Measurements from ENCODE around the gene MALSU1.

The MALSU1 gene

DNA sequence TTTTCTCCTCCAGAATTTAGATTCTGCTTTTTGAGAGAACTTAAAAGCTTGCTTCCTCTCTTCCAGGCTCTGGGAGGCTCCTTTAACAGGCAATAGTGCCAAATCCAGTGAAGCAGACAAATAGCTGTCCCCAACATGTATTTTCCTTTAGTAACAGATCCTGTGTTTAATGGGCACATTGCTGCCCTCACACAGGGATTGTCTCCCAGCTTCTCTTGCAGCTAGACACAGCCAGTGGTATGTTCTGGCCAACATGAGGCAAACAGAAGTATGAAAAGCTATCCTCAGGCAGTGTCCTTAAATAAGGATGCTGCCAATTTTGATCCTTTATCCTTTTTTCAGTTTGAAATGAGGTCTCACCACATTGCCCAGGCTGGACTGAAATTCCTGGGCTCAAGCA, 38.2 kb downstream of the MALSU1 start:
- Histone ChIP-seq H3K4me3 (ENCODE audit: low read length) (no peak overlapping the region), H3F3A (ENCODE audit: control insufficient read depth, insufficient read depth) (peaks cover 5% of the 10 kb centered on the region; the same call in 1 of the 2 replicates), H3K4me2 (ENCODE audit: low read length) (no peak overlapping the region), H3K27me3 (ENCODE audit: control insufficient read depth, low read length) (no peaks in the 10 kb centered on the region), H3K79me2 (ENCODE audit: control insufficient read depth, low read length) (no peaks in the 10 kb centered on the region), H3K4me1 (ENCODE audit: control insufficient read depth, low read length) (no peaks in the 10 kb centered on the region), H3K27ac (ENCODE audit: low read depth, low read length) (no peak overlapping the region), H3K36me3 (ENCODE audit: control insufficient read depth, low read length) (peaks cover 94% of the 10 kb centered on the region), H3K9me3 (ENCODE audit: control insufficient read depth, insufficient read depth, low read length) (no peaks in the 10 kb centered on the region), H4K20me1 (ENCODE audit: control insufficient read depth, insufficient read depth, low read depth, low read length) (0 out of 2 replicates have a peak, but pooled peaks cover 6% of the 10 kb centered on the region), H3K9me2 (replicated peaks; ENCODE audit: control insufficient read depth, low read length) (no peaks in the 10 kb centered on the region)
- no peak for TF ChIP-seq EZH2phosphoT487 (IDR thresholded peaks at IDR 0.05; ENCODE audit: borderline replicate concordance, low read length)

- Histone ChIP-seq H3K4me3 (ENCODE audit: low read length) (no peak overlapping the region), H3K9me3 (ENCODE audit: control insufficient read depth, insufficient read depth, low read length) (no peaks in the 10 kb centered on the region), H3K36me3 (ENCODE audit: control insufficient read depth, low read length) (peaks cover 94% of the 10 kb centered on the region), H4K20me1 (ENCODE audit: control insufficient read depth, insufficient read depth, low read depth, low read length) (0 out of 2 replicates have a peak, but pooled peaks cover 6% of the 10 kb centered on the region), H3K27me3 (ENCODE audit: control insufficient read depth, low read length) (no peaks in the 10 kb centered on the region), H3K9me2 (replicated peaks; ENCODE audit: control insufficient read depth, low read length) (no peaks in the 10 kb centered on the region), H3K27ac (ENCODE audit: low read depth, low read length) (no peak overlapping the region), H3F3A (ENCODE audit: control insufficient read depth, insufficient read depth) (peaks cover 4% of the 10 kb centered on the region; the same call in 1 of the 2 replicates), H3K79me2 (ENCODE audit: control insufficient read depth, low read length) (no peaks in the 10 kb centered on the region), H3K4me1 (ENCODE audit: control insufficient read depth, low read length) (no peaks in the 10 kb centered on the region), H3K4me2 (ENCODE audit: low read length) (no peak overlapping the region)
- TF ChIP-seq EZH2phosphoT487 (IDR thresholded peaks at IDR 0.05; ENCODE audit: borderline replicate concordance, low read length) = no peak
- TF ChIP-seq CTCF (IDR thresholded peaks at IDR 0.05; ENCODE audit: low read depth, low read length, poor library complexity, severe bottlenecking) = no peak
Observed at GRCh38 chr7:23338439-23338838, 39.3 kb downstream of the MALSU1 start.

- H3K9me3 ChIP-seq (ENCODE audit: control insufficient read depth, insufficient read depth, low read length) = no peaks in the 10 kb centered on the region
- H3K4me2 ChIP-seq (ENCODE audit: low read length) = no peak overlapping the region
- no peaks in the 10 kb centered on the region for H3K27me3 ChIP-seq (ENCODE audit: control insufficient read depth, low read length)
- H3F3A ChIP-seq (ENCODE audit: control insufficient read depth, insufficient read depth) = no peaks in the 10 kb centered on the region; the same call in 1 of the 2 replicates
- 0 out of 2 replicates have a peak, but pooled peaks cover 6% of the 10 kb centered on the region for H4K20me1 ChIP-seq (ENCODE audit: control insufficient read depth, insufficient read depth, low read depth, low read length)
- no peak for TF ChIP-seq CTCF (IDR thresholded peaks at IDR 0.05; ENCODE audit: low read depth, low read length, poor library complexity, severe bottlenecking)
- no peak for TF ChIP-seq EZH2phosphoT487 (IDR thresholded peaks at IDR 0.05; ENCODE audit: borderline replicate concordance, low read length)
- no peaks in the 10 kb centered on the region for H3K79me2 ChIP-seq (ENCODE audit: control insufficient read depth, low read length)
- H3K9me2 ChIP-seq (replicated peaks; ENCODE audit: control insufficient read depth, low read length) = no peaks in the 10 kb centered on the region
- no peak overlapping the region for H3K27ac ChIP-seq (ENCODE audit: low read depth, low read length)
- peaks cover 94% of the 10 kb centered on the region for H3K36me3 ChIP-seq (ENCODE audit: control insufficient read depth, low read length)
- H3K4me1 ChIP-seq (ENCODE audit: control insufficient read depth, low read length) = no peaks in the 10 kb centered on the region
- H3K4me3 ChIP-seq (ENCODE audit: low read length) = no peak overlapping the region
Observed at GRCh38 chr7:23338863-23339262, 39.7 kb downstream of the MALSU1 start.

- H3F3A ChIP-seq (ENCODE audit: control insufficient read depth, insufficient read depth) = peaks cover 1% of the 10 kb centered on the region
- H3K4me1 ChIP-seq (ENCODE audit: control insufficient read depth, low read length) = peaks cover 8% of the 10 kb centered on the region
- TF ChIP-seq CTCF (IDR thresholded peaks at IDR 0.05; ENCODE audit: low read depth, low read length, poor library complexity, severe bottlenecking) = no peak
- TF ChIP-seq EZH2phosphoT487 (IDR thresholded peaks at IDR 0.05; ENCODE audit: borderline replicate concordance, low read length) = no peak
- 0 out of 2 replicates have a peak, but pooled peaks cover 6% of the 10 kb centered on the region for H4K20me1 ChIP-seq (ENCODE audit: control insufficient read depth, insufficient read depth, low read depth, low read length)
- no peak overlapping the region for H3K4me3 ChIP-seq (ENCODE audit: low read length)
- H3K4me2 ChIP-seq (ENCODE audit: low read length) = no peak overlapping the region
- H3K9me3 ChIP-seq (ENCODE audit: control insufficient read depth, insufficient read depth, low read length) = no peaks in the 10 kb centered on the region
- no peaks in the 10 kb centered on the region for H3K27me3 ChIP-seq (ENCODE audit: control insufficient read depth, low read length)
- no peak overlapping the region for H3K27ac ChIP-seq (ENCODE audit: low read depth, low read length)
- peaks cover 93% of the 10 kb centered on the region for H3K36me3 ChIP-seq (ENCODE audit: control insufficient read depth, low read length)
- no peaks in the 10 kb centered on the region for H3K9me2 ChIP-seq (replicated peaks; ENCODE audit: control insufficient read depth, low read length)
- no peaks in the 10 kb centered on the region for H3K79me2 ChIP-seq (ENCODE audit: control insufficient read depth, low read length)
Observed at GRCh38 chr7:23341846-23342598, 42.9 kb downstream of the MALSU1 start.

All from DOHH2 (cell line).